ENCODE data around the gene PPM1N. TPM values are rescaled to one million over a fixed set of nuclear protein-coding genes. Genes with fewer than 3 reads are reported as not detected.
"Not testable (repeated sequence)": the region's sequence is repeated elsewhere in the genome, so short reads cannot be mapped to it uniquely, and the experiment has no call there.

Gene PPM1N
- total and polyA plus RNA-seq, 7 donors: 0.29 to 0.90 (median 0.46) TPM; not detected in 3

GRCh38 chr19:45508861-45509691 is 10.8 kb downstream of the PPM1N start:
- intact Hi-C loops (cut with DNase I): no loop called here
- H3K27me3 ChIP-seq (ENCODE audit: insufficient read depth in 3 of 3, low read length in 2 of 3): no peaks in the 10 kb centered on the region
- H3K27ac ChIP-seq: peak overlapping the region; percentile 93
- H3K4me1 ChIP-seq: peaks cover 8% of the 10 kb centered on the region
- H3K9me3 ChIP-seq: no peaks in the 10 kb centered on the region
- 16 to 19% (median 17%) methylated on average over 18 to 28 of the region's 28 CpGs for WGBS, 3 donors
- TF ChIP-seq CTCF (IDR thresholded peaks at IDR 0.05): no peak
- ATAC-seq: peak; percentile 6 to 28 (median 13)
- DNase-seq: peak; percentile 80 to 84
- H3K4me3 ChIP-seq: peak overlapping the region; percentile 100
- no peaks in the 10 kb centered on the region for H3K36me3 ChIP-seq (ENCODE audit: insufficient read depth in 1 of 2, low read depth in 1 of 2)

GRCh38 chr19:45509692-45510015 is 11.4 kb downstream of the PPM1N start:
- 19 to 32% (median 23%) methylated on average over 3 of the region's 3 CpGs for WGBS, 3 donors
- no peaks in the 10 kb centered on the region for H3K36me3 ChIP-seq (ENCODE audit: insufficient read depth in 1 of 2, low read depth in 1 of 2)
- intact Hi-C loops (cut with DNase I): no loop called here
- peak overlapping the region; percentile 93 for H3K27ac ChIP-seq
- no peaks in the 10 kb centered on the region for H3K27me3 ChIP-seq (ENCODE audit: insufficient read depth in 3 of 3, low read length in 2 of 3)
- no peaks in the 10 kb centered on the region for H3K9me3 ChIP-seq
- ATAC-seq (no peak), DNase-seq (no peak)
- TF ChIP-seq CTCF (IDR thresholded peaks at IDR 0.05): no peak
- H3K4me1 ChIP-seq: peaks cover 12% of the 10 kb centered on the region
- peak overlapping the region; percentile 100 for H3K4me3 ChIP-seq

GRCh38 chr19:45510352-45510751 is 12.1 kb downstream of the PPM1N start:
- H3K9me3 ChIP-seq; DNase-seq; intact Hi-C loops (cut with DNase I); ATAC-seq; H3K27me3 ChIP-seq (ENCODE audit: insufficient read depth in 3 of 3, low read length in 2 of 3); H3K36me3 ChIP-seq (ENCODE audit: insufficient read depth in 1 of 2, low read depth in 1 of 2): not testable (repeated sequence)
- peak overlapping the region; percentile 93 for H3K27ac ChIP-seq
- H3K4me1 ChIP-seq: peaks cover 15% of the 10 kb centered on the region
- H3K4me3 ChIP-seq: peak overlapping the region; percentile 100
- 69 to 77% (median 69%) methylated on average over 11 of the region's 11 CpGs for WGBS, 3 donors

- no peak overlapping the region for H3K4me3 ChIP-seq
- H3K27me3 ChIP-seq (ENCODE audit: insufficient read depth in 3 of 3, low read length in 2 of 3): no peaks in the 10 kb centered on the region
- intact Hi-C loops (cut with DNase I): no loop called here
- no peak for TF ChIP-seq CTCF (IDR thresholded peaks at IDR 0.05)
- WGBS, 3 donors: 86 to 88% (median 88%) methylated on average over 5 of the region's 5 CpGs
- no peak for ATAC-seq
- H3K4me1 ChIP-seq: peaks cover 15% of the 10 kb centered on the region
- DNase-seq: no peak
- H3K36me3 ChIP-seq (ENCODE audit: insufficient read depth in 1 of 2, low read depth in 1 of 2): no peaks in the 10 kb centered on the region
- H3K27ac ChIP-seq: no peak overlapping the region
- H3K9me3 ChIP-seq: no peaks in the 10 kb centered on the region
Observed at GRCh38 chr19:45511074-45511473, 12.8 kb downstream of the PPM1N start.

- peaks cover 15% of the 10 kb centered on the region for H3K4me1 ChIP-seq
- intact Hi-C loops (cut with DNase I): no loop called here
- no peaks in the 10 kb centered on the region for H3K27me3 ChIP-seq (ENCODE audit: insufficient read depth in 3 of 3, low read length in 2 of 3)
- ATAC-seq (no peak), DNase-seq (no peak)
- no peak overlapping the region for H3K4me3 ChIP-seq
- WGBS, 3 donors: 86 to 89% (median 87%) methylated on average over 6 of the region's 6 CpGs
- H3K27ac ChIP-seq: no peak overlapping the region
- TF ChIP-seq CTCF (IDR thresholded peaks at IDR 0.05): no peak
- no peaks in the 10 kb centered on the region for H3K9me3 ChIP-seq
- H3K36me3 ChIP-seq (ENCODE audit: insufficient read depth in 1 of 2, low read depth in 1 of 2): peaks cover 0 to 5% of the 10 kb centered on the region in 2 donors
Observed at GRCh38 chr19:45512881-45513483, 14.7 kb downstream of the PPM1N start.

All from psoas muscle (tissue), 8 donors.